Measurements from ENCODE around the gene STX2. TPM values are rescaled to one million over a fixed set of nuclear protein-coding genes. Genes with fewer than 3 reads are reported as not detected.

Gene STX2
- total RNA-seq, 2 experiments from 2014 or later, result 13.4 to 14.1 TPM

DNA sequence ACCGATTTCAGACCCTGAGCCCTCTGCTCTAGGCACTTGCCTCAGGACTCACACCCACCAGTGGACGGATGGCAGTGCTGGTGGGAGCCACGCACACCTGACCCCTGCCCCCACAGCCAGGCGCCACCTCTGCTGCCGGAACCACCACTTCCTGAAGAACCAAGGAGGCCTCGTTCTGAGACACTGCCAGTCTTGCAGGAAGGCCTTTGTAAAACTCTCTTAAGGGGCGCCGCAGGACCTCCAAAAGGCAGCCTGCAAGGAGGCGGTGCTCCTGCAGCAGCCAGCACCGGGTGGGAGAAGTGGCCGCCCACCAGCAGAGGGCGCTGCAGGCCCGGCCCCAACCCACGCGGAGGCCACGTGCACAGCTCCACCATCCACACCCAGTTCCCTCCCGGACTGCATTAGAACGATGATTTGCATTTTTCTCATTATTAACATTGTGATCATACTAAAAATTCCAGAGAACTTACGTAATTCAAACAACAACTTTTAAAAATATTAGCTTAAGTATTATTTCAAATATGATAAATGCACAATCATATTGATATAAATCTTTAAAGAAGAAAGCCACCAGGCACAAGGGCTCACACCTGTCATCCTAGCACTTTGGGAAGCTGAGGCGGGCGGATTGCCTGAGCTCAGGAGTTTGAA is 12.8 kb downstream of the STX2 start:
- intact Hi-C loops (cut with DNase I, micrococcal nuclease), result loop anchor here (1.0 to 10.0 kb wide), 2 partner anchors 306 to 889 kb away; partner anchors contain the start of gene SFSWAP (in 1 of the 2)

DNA sequence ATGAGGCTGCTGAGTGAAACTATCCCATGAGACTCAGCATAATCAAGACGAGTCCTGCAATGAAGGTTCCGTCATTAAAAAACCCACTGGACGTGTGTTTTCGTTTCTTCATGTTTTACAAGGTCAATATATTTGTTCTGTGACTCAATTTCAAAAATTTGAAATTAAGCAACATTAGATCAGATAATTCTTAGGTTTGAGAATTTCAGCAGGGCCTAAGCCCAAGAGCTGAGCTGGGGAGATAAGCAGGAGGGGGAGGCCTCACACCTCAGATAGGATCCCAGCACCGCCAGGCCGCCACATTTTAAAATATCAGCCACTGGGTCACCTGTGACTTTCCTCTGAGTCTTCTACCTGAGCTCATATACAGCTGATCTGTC is 13.3 kb downstream of the STX2 start:
- peaks cover 9% of the 10 kb centered on the region for H3K4me1 Mint-ChIP-seq (ENCODE audit: low read depth)
- TF ChIP-seq, protein P1, sequence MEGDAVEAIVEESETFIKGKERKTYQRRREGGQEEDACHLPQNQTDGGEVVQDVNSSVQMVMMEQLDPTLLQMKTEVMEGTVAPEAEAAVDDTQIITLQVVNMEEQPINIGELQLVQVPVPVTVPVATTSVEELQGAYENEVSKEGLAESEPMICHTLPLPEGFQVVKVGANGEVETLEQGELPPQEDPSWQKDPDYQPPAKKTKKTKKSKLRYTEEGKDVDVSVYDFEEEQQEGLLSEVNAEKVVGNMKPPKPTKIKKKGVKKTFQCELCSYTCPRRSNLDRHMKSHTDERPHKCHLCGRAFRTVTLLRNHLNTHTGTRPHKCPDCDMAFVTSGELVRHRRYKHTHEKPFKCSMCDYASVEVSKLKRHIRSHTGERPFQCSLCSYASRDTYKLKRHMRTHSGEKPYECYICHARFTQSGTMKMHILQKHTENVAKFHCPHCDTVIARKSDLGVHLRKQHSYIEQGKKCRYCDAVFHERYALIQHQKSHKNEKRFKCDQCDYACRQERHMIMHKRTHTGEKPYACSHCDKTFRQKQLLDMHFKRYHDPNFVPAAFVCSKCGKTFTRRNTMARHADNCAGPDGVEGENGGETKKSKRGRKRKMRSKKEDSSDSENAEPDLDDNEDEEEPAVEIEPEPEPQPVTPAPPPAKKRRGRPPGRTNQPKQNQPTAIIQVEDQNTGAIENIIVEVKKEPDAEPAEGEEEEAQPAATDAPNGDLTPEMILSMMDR (IDR thresholded peaks at IDR 0.05), result no peak
- H3K36me3 Mint-ChIP-seq (ENCODE audit: low read depth), result peaks cover 13% of the 10 kb centered on the region
- CTCF ChIA-PET, result interaction anchor here (0.8 to 1.9 kb wide), 6 partner anchors 8 to 307 kb away, joined by 3 to 18 read pairs (median 8); no protein-coding TSS in a partner anchor
- H3K27ac Mint-ChIP-seq, result no peak overlapping the region
- H3K4me3 Mint-ChIP-seq, result no peak overlapping the region
- H3K9me3 Mint-ChIP-seq, result no peaks in the 10 kb centered on the region
- DNase-seq (no peak), ATAC-seq (ENCODE audit: poor library complexity) (no peak)
- H3K4me3 ChIP-seq (ENCODE audit: low read length), result no peak overlapping the region
- H3K27ac ChIP-seq (ENCODE audit: low read depth in 1 of 2, low read length in 2 of 2), result no peak overlapping the region
- H3K4me1 ChIP-seq (ENCODE audit: insufficient read depth, low read length), result peaks cover 7% of the 10 kb centered on the region
- H3K27me3 Mint-ChIP-seq, result no peaks in the 10 kb centered on the region
- peaks cover 9% of the 10 kb centered on the region for H3K36me3 ChIP-seq (ENCODE audit: insufficient read depth, low read length)
- intact Hi-C loops (cut with DNase I, micrococcal nuclease), result loop anchor here (1.0 to 10.0 kb wide), 2 partner anchors 307 to 889 kb away; partner anchors contain the start of gene SFSWAP (in 1 of the 2)
- H3K9me3 ChIP-seq (ENCODE audit: control insufficient read depth in 1 of 2, insufficient read depth in 1 of 2, low read length in 2 of 2), result no peaks in the 10 kb centered on the region
- no peaks in the 10 kb centered on the region for H3K27me3 ChIP-seq (ENCODE audit: control insufficient read depth in 1 of 2, insufficient read depth in 2 of 2, low read length in 2 of 2)
- POLR2A ChIA-PET, result interaction anchor here (1.1 kb wide), 1 partner anchor 45 kb away, joined by 6 read pairs; no protein-coding TSS in a partner anchor

More for the DNA sequence above, 12.8 kb downstream of the STX2 start:
- TF ChIP-seq, protein P1 (IDR thresholded peaks at IDR 0.05), result peak; percentile 90
- Mint-ChIP-seq H3K27ac (no peak overlapping the region), H3K9me3 (no peaks in the 10 kb centered on the region), H3K36me3 (ENCODE audit: low read depth) (peaks cover 13% of the 10 kb centered on the region), H3K27me3 (no peaks in the 10 kb centered on the region), H3K4me1 (ENCODE audit: low read depth) (peaks cover 11% of the 10 kb centered on the region), H3K4me3 (no peak overlapping the region)
- ATAC-seq (ENCODE audit: poor library complexity) (peak; percentile 100), DNase-seq (peak; percentile 57 to 85 (median 68))
- H3K27ac ChIP-seq (ENCODE audit: low read depth in 1 of 2, low read length in 2 of 2), result no peak overlapping the region
- H3K4me1 ChIP-seq (ENCODE audit: insufficient read depth, low read length), result peaks cover 7% of the 10 kb centered on the region
- H3K4me3 ChIP-seq (ENCODE audit: low read length), result no peak overlapping the region
- POLR2A ChIA-PET, result interaction anchor here (0.7 to 1.1 kb wide), 3 partner anchors 14 to 135 kb away, joined by 3 to 6 read pairs (median 3); no protein-coding TSS in a partner anchor
- H3K9me3 ChIP-seq (ENCODE audit: control insufficient read depth in 1 of 2, insufficient read depth in 1 of 2, low read length in 2 of 2), result no peaks in the 10 kb centered on the region
- CTCF ChIA-PET, result interaction anchor here (0.7 to 1.9 kb wide), 8 partner anchors 8 to 308 kb away, joined by 3 to 18 read pairs (median 4); no protein-coding TSS in a partner anchor
- peaks cover 9% of the 10 kb centered on the region for H3K36me3 ChIP-seq (ENCODE audit: insufficient read depth, low read length)
- H3K27me3 ChIP-seq (ENCODE audit: control insufficient read depth in 1 of 2, insufficient read depth in 2 of 2, low read length in 2 of 2), result no peaks in the 10 kb centered on the region

DNA sequence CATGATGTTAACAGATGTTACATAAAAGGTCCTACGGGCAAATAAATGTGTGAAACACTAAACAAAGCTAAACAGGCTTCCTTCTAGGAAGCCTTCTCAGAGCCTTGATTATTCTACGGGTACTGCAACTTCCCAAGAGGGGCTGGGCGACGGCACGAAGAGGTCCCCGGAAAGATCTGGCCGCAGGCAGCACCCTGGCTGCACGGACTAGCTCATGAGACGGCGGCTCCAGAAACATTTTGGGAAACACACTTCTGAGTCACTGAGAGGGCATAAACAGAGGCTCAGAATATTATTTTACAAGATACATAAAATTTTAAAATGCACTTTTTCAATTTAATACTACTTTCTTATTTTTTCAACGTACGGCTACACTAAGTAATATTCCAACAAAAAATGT is 19.4 kb downstream of the STX2 start:
- ATAC-seq (ENCODE audit: poor library complexity) (no peak), DNase-seq (no peak)
- intact Hi-C loops (cut with DNase I, micrococcal nuclease), result loop anchor here (1.0 to 10.0 kb wide), 3 partner anchors 17 to 895 kb away; partner anchors contain the start of gene SFSWAP (in 1 of the 2)
- H3K9me3 ChIP-seq (ENCODE audit: control insufficient read depth in 1 of 2, insufficient read depth in 1 of 2, low read length in 2 of 2), result no peaks in the 10 kb centered on the region
- TF ChIP-seq, protein P1 (IDR thresholded peaks at IDR 0.05), result no peak
- H3K4me3 Mint-ChIP-seq, result peak overlapping the region; percentile 51
- peaks cover 33% of the 10 kb centered on the region for H3K36me3 Mint-ChIP-seq (ENCODE audit: low read depth)
- ChIA-PET POLR2A (no interaction called here), CTCF (no interaction called here)
- H3K27ac Mint-ChIP-seq, result peak overlapping the region; percentile 85
- H3K4me1 ChIP-seq (ENCODE audit: insufficient read depth, low read length), result peaks cover 11% of the 10 kb centered on the region
- H3K4me1 Mint-ChIP-seq (ENCODE audit: low read depth), result peaks cover 23% of the 10 kb centered on the region
- no peak overlapping the region for H3K27ac ChIP-seq (ENCODE audit: low read depth in 1 of 2, low read length in 2 of 2)
- no peaks in the 10 kb centered on the region for H3K27me3 ChIP-seq (ENCODE audit: control insufficient read depth in 1 of 2, insufficient read depth in 2 of 2, low read length in 2 of 2)
- H3K9me3 Mint-ChIP-seq, result no peaks in the 10 kb centered on the region
- no peak overlapping the region for H3K4me3 ChIP-seq (ENCODE audit: low read length)
- H3K27me3 Mint-ChIP-seq, result no peaks in the 10 kb centered on the region
- peaks cover 12% of the 10 kb centered on the region for H3K36me3 ChIP-seq (ENCODE audit: insufficient read depth, low read length)
